AG20443 (cell line): ENCODE data around the gene CYP2U1.
"Not testable (repeated sequence)": the region's sequence is repeated elsewhere in the genome, so short reads cannot be mapped to it uniquely, and the experiment has no call there.

Source experiments
- DNase-seq: peaks from one replicate; pipeline ENCODE4 v3.0.0; 2012; ENCODE audit warnings: low spot score, mixed read lengths

The CYP2U1 gene

GRCh38 chr4:107930821-107931774, at the start of gene CYP2U1:
Gene CYP2U1, plus strand, starts transcription at chr4:107931549. Its CDS starts 95 bp downstream, at chr4:107931644.
- DNase-seq, result peak; percentile 96

- DNase-seq, result no peak
These were observed 45.5 kb upstream of the CYP2U1 start for GRCh38 chr4:107885865-107886264.

DNA sequence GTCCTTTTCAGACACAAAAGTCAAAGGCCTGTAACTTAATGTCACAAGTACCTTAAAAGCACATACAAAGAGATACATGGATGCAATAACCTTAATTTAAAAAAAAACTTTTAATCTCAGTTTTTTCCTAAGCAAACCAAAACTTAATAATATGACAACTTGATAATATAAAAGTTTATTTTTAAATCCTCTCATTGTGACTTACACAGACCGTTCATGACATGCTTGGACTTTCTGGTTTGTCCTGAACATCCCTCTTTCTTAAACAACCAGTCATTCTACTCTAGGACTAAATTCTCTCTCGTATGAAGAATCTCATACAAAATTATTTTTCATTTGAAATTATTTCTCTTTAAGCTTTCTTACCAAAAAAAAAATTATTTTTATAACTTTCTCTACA, 43.1 kb upstream of the CYP2U1 start:
- no peak for DNase-seq

- no peak for DNase-seq
These were observed 40.6 kb upstream of the CYP2U1 start for GRCh38 chr4:107890779-107891178.

GRCh38 chr4:107891299-107891698, 40.0 kb upstream of the CYP2U1 start:
- DNase-seq, result no peak

- no peak for DNase-seq
These were observed 37.9 kb upstream of the CYP2U1 start for GRCh38 chr4:107893171-107894137.

DNA sequence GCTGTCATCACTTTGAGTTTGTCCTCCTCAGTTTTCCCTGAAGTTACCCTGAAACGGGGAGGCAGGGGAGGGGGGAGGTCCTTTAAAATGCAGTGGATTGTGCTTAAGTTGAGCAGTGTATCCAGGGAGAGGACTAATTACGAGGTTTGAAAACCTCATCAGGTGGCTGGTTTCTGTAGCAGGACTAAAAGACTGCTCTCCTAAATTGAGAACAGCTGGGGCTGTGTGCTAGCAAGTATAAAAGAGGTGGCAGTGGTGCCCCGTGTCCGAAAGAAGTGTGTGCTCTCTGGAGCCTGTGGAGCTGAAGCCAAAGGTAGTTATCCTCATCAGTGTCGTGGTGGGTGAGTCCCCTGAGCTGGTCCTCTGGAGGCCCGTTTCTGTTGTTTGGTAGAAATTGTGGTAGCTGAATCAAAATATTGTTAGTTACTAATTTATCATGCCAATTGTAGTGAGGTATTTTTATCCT, 37.2 kb upstream of the CYP2U1 start:
- no peak for DNase-seq

- DNase-seq, result peak; percentile 81
These were observed 35.1 kb upstream of the CYP2U1 start for GRCh38 chr4:107896158-107896645.

DNA sequence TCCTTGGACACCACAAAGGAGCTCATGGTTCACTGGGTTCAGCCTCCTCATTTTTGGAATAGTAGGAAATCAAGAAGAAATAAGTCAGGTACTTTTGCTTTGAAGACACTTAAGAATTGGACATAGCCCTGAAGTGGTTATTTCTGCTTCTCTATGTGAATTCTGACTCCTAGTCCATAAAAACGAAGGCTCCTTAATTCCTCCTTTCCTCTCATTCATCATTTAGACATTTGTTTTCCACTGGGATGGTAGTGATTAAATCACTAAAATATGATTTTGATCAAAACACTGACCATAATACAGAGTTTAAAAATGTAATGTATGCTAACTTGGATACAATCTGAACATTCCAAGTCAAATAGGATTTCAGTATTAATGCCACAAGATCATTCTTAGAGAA, 34.7 kb upstream of the CYP2U1 start:
- DNase-seq, result no peak

DNA sequence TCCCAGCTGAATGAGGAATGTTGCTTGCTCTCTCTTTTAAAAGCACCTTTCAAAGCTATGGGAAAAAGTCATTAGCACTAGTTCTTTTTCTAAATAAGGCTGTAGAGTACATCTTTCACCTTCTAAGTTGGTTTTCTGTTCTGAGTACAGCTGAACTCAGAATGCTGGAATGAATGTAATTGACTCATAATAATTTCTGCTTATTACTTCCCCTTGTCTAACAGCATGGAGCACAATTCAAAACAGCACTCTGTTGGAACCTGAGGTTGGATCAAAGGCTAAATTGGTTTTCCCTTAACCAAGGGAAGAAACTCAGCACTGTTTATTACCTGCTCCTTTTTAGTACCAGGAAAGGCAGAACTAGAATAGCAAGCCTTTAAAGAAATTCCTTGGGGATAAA, 33.5 kb upstream of the CYP2U1 start:
- no peak for DNase-seq

DNA sequence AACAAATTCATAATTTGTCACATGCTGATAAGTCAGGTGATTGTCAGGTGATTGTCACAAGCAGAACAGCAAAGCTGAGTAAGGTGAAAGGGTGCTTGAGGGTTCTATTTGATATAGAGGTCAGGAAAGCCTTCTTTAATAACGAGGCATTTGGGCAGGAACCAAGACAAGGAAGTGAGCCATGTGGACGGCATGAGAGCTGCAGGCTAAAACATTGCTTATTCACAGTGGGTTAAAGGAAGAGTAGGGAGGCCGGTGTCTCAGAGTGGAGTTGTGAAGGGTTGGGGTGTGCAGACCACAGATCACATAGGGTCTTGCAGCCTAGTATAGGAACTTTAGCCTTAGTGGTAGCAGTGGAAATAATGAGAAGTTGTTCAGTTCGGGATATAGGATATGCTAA, 31.3 kb upstream of the CYP2U1 start:
- DNase-seq, result no peak

DNA sequence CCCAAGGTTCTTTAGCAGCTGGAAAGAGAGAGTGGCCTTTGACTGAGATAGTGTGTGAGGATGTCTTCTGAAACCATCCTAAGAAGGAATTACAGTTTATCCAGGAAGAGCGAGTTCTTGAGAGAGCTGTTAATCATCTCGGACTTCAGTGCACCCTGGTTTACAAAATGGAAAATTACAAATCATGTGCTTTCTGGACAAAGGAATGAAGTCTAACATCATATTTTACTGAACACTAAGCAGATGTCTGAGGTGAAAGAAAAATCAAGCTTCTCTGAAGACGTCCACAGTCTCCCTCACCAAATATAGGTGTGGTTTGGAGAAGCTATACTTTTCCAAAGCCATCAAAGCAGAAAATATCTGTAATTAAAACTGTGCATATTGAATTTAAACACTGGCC, 30.8 kb upstream of the CYP2U1 start:
- DNase-seq, result no peak

- DNase-seq, result no peak
These were observed 30.0 kb upstream of the CYP2U1 start for GRCh38 chr4:107901213-107901934.

DNA sequence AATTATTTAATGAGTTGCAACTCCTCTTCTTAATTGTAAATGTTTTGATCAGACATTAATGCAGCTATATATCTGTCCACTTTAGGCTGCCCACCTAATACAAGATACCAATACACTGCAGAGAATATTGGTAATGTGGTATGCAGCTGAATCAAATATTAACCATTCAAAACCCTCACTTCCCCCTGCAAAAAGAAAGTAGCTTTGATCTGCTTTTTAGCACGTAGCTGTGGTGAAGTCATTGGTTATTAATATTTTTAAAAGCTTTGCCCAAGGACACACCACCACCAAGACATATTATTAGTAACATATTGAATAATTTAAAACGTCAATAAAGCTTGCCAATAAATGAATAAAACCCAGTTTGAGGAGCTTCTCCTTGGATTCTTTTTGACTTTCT, 28.6 kb upstream of the CYP2U1 start:
- DNase-seq, result no peak

DNA sequence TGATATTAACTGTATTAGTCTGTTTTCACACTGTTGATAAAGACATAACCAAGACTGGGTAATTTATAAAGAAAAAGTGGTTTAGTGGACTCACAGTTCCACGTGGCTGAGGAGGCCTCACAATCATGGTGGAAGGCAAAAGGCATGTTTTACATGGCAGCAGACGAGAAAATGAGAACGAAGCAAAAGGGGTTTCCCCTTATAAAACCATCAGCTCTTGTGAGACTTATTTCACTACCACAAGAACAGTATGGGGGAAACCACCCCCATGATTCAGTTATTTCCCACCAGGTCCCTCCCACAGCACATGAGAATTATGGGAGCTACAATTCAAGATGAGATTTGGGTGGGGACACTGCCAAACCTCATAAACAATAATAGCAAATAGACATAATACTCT, 26.3 kb upstream of the CYP2U1 start:
- DNase-seq, result not testable (repeated sequence)

DNA sequence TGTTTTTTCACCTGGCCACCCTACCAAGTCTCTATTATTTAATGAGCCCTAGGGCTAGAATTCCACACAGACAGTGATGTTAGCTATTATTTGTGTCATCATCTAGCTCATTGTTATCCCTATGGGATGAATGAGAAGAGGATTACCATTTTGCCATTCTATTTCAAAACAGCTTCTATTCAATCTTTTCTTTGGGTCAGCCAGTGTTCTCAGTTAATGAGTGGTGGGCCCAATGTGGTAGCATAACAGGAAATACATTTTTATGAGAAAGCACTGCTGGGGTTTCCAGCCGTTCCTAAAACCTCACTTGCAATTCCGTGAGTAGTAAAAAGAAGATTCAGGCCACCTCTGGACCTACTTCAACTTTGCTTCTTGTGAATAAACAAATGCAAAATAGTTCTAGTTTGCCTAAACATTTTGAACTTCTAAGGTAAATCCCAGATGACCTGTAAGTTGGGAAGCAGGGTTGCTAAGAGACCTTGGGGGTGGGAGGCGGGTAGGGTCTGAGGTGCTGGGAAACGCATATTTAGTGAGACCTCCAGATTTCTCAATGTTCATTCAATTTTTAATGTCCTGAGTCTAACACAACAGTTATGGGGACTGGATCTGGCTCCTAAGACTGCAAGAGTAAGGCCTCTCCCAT, 24.8 kb upstream of the CYP2U1 start:
- no peak for DNase-seq

- no peak for DNase-seq
These were observed 23.0 kb upstream of the CYP2U1 start for GRCh38 chr4:107908377-107908776.

- DNase-seq, result peak; percentile 63
These were observed 18.0 kb upstream of the CYP2U1 start for GRCh38 chr4:107913283-107913899.

DNA sequence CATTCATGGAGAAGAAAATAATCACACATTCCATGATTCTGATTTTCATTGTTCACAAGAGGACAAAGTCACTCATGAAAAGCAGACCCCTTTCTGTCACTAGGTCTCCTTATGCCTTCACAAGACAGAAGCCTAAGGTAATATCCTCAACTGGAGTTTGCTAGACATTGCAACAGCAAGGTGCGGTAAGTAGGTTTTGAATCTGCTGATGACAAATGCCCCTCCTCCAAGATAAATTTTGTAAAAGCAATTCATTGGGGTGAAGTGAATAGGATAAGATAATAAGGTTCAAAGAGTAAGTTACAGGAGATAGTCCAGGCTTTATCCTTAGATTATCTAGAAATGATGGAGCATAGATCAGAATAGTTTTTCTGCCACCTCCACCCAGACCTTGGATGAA, 16.1 kb upstream of the CYP2U1 start:
- no peak for DNase-seq

DNA sequence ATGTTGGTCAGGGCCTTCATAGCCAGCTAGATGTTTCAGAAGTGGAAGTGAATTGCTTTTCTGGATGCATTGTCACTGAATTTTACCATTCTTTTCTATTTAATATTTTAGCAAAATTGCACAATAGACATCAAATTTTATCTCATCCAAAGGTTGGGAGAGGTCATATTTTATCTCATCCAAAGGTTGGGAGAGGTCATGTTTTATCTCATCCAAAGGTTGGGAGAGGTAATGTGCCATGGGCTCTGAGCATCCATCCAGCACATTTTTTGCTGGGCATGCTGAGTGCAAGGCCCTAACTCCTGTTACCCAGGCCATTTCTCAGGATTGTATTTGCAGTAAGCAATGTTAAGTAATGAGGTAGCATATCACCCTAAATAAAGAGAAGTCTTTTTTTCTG, 14.7 kb upstream of the CYP2U1 start:
- no peak for DNase-seq

GRCh38 chr4:107917500-107917899, 13.8 kb upstream of the CYP2U1 start:
- no peak for DNase-seq
